PFSK-1 (cell line): Measurements from ENCODE around the gene GAREM1.

ENCODE experiments used
- FOXP2 ChIP-seq: optimal IDR thresholded peaks from 2 replicates; pipeline ENCODE3; 2011; ENCODE audit warnings: borderline replicate concordance, control low read depth, inconsistent platforms; ENCODE audit not compliant: insufficient read depth; ENCODE audit errors: extremely low read length, extremely low read depth
- POLR2AphosphoS5 ChIP-seq: IDR thresholded peaks from 2 replicates; pipeline ENCODE4 v1.6.1; 2012; ENCODE audit warnings: low read depth, mild to moderate bottlenecking, control low read depth, low read length, moderate library complexity
- REST ChIP-seq, 2 experiments: IDR thresholded peaks; 2 replicates each; pipeline versions ENCODE4 v1.6.1 to v1.8.0; 2011 to 2012; ENCODE audit warnings: low read depth in 2 of 2, low read length in 2 of 2, control low read depth in 1 of 2, inconsistent platforms in 1 of 2, mild to moderate bottlenecking in 1 of 2, moderate library complexity in 1 of 2; ENCODE audit not compliant: insufficient read depth in 1 of 2
- SIN3A ChIP-seq: IDR thresholded peaks from 2 replicates; pipeline ENCODE4 v1.6.1; 2012; ENCODE audit warnings: mild to moderate bottlenecking, low read length, moderate library complexity, borderline replicate concordance; ENCODE audit not compliant: insufficient read depth
- TAF1 ChIP-seq: IDR thresholded peaks from 2 replicates; pipeline ENCODE4 v1.6.1; 2012; ENCODE audit warnings: low read length, control low read depth, borderline replicate concordance; ENCODE audit not compliant: insufficient read depth

GRCh38 chr18:32321826-32322225 lies 148.9 kb downstream of the GAREM1 start:
- TF ChIP-seq REST (IDR thresholded peaks at IDR 0.05; ENCODE audit: insufficient read depth in 1 of 2, low read depth in 2 of 2, low read length in 2 of 2) (no peak), TAF1 (no peak), SIN3A (no peak), POLR2AphosphoS5 (no peak), FOXP2 (no peak)
